H9 (cell line): ENCODE measurements around the gene DNER. TPM values are rescaled to one million over a fixed set of nuclear protein-coding genes. Genes with fewer than 3 reads are reported as not detected.

Experiments
- DNase-seq: peaks from one replicate; pipeline ENCODE4 v3.0.0-alpha.2; 2017
- H2AFZ ChIP-seq: one replicate; pipeline ENCODE4 v1.6.1; 2013; ENCODE audit warnings: mild to moderate bottlenecking, low read length, control low read depth, moderate library complexity
- H2AK5ac ChIP-seq: 2 replicates; pipeline ENCODE4 v1.6.1; 2013; ENCODE audit warnings: low read length, control low read depth, mixed read lengths; ENCODE audit not compliant: insufficient read length
- H2BK120ac ChIP-seq: one replicate; pipeline ENCODE4 v1.6.1; 2013; ENCODE audit warnings: low read depth, mild to moderate bottlenecking, low read length, control low read depth, inconsistent platforms; ENCODE audit not compliant: poor library complexity, severe bottlenecking
- H2BK12ac ChIP-seq: 2 replicates; pipeline ENCODE4 v1.6.1; 2013; ENCODE audit warnings: low read length, control low read depth, mixed read lengths, low read depth; ENCODE audit not compliant: insufficient read length
- H2BK15ac ChIP-seq: 2 replicates; pipeline ENCODE4 v1.6.1; 2013; ENCODE audit warnings: low read depth, low read length, control low read depth
- H2BK20ac ChIP-seq: one replicate; pipeline ENCODE4 v1.6.1; 2013; ENCODE audit warnings: low read depth, mild to moderate bottlenecking, low read length, control low read depth, inconsistent platforms; ENCODE audit not compliant: poor library complexity, severe bottlenecking
- H2BK5ac ChIP-seq: 2 replicates; pipeline ENCODE4 v1.6.1; 2013; ENCODE audit warnings: low read length, control low read depth, mixed read lengths; ENCODE audit not compliant: insufficient read length
- H3K14ac ChIP-seq: 2 replicates; pipeline ENCODE4 v1.6.1; 2013; ENCODE audit warnings: low read length, control low read depth; ENCODE audit not compliant: insufficient read depth
- H3K18ac ChIP-seq: 2 replicates; pipeline ENCODE4 v1.6.1; 2013; ENCODE audit warnings: low read depth, mild to moderate bottlenecking, mixed read lengths, low read length, control low read depth; ENCODE audit not compliant: insufficient read length
- H3K23ac ChIP-seq: 2 replicates; pipeline ENCODE4 v1.6.1; 2013; ENCODE audit warnings: low read length, control low read depth, mixed read lengths, low read depth; ENCODE audit not compliant: insufficient read length
- H3K23me2 ChIP-seq: 2 replicates; pipeline ENCODE4 v1.6.1; 2013; ENCODE audit warnings: low read depth, mild to moderate bottlenecking, mixed read lengths, low read length, control low read depth; ENCODE audit not compliant: insufficient read length, poor library complexity, severe bottlenecking
- H3K27ac ChIP-seq: 2 replicates; pipeline ENCODE4 v1.5.1; 2013; ENCODE audit warnings: low read length, control low read depth, mixed read lengths, low read depth; ENCODE audit not compliant: insufficient read length
- H3K27me3 ChIP-seq: 2 replicates; pipeline ENCODE4 v1.6.1; 2013; ENCODE audit warnings: low read length, control low read depth, inconsistent platforms; ENCODE audit not compliant: insufficient read depth
- H3K4ac ChIP-seq: 2 replicates; pipeline ENCODE4 v1.6.1; 2013; ENCODE audit warnings: low read depth, mild to moderate bottlenecking, control low read depth, inconsistent platforms, low read length, moderate library complexity
- H3K4me1 ChIP-seq: 2 replicates; pipeline ENCODE4 v1.6.1; 2013; ENCODE audit warnings: low read length, control low read depth, inconsistent platforms; ENCODE audit not compliant: insufficient read depth
- H3K4me2 ChIP-seq: 2 replicates; pipeline ENCODE4 v1.6.1; 2013; ENCODE audit warnings: low read length, control low read depth, mixed read lengths; ENCODE audit not compliant: insufficient read length, insufficient read depth
- H3K56ac ChIP-seq: 2 replicates; pipeline ENCODE4 v1.6.1; 2013; ENCODE audit warnings: low read depth, mild to moderate bottlenecking, mixed read lengths, low read length, control low read depth; ENCODE audit not compliant: insufficient read length
- H3K79me1 ChIP-seq: 2 replicates; pipeline ENCODE4 v1.6.1; 2013; ENCODE audit warnings: low read depth, mild to moderate bottlenecking, moderate library complexity, low read length, control low read depth, inconsistent platforms; ENCODE audit not compliant: insufficient read depth, poor library complexity, severe bottlenecking
- H3K79me2 ChIP-seq: 2 replicates; pipeline ENCODE4 v1.6.1; 2013; ENCODE audit warnings: low read length, control low read depth, inconsistent platforms; ENCODE audit not compliant: insufficient read depth
- H3K9ac ChIP-seq: 2 replicates; pipeline ENCODE4 v1.6.1; 2013; ENCODE audit warnings: low read length, control low read depth, mixed read lengths; ENCODE audit not compliant: insufficient read length; ENCODE audit errors: extremely low read depth
- H3K9me3 ChIP-seq: one replicate; pipeline ENCODE4 v1.6.1; 2013; ENCODE audit warnings: low read depth, low read length, inconsistent platforms; ENCODE audit not compliant: control insufficient read depth
- H3T11ph ChIP-seq: one replicate; pipeline ENCODE4 v1.6.1; 2013; ENCODE audit warnings: mild to moderate bottlenecking, low read length, control low read depth, inconsistent platforms
- H4K20me1 ChIP-seq: one replicate; pipeline ENCODE4 v1.6.1; 2013; ENCODE audit not compliant: control insufficient read depth, insufficient read length, insufficient read depth
- H4K5ac ChIP-seq: 2 replicates; pipeline ENCODE4 v1.6.1; 2013; ENCODE audit warnings: low read depth, mild to moderate bottlenecking, mixed read lengths, low read length, control low read depth; ENCODE audit not compliant: insufficient read length
- H4K8ac ChIP-seq: replicated peaks from 2 replicates; pipeline ENCODE4 v1.6.1; 2013; ENCODE audit warnings: low read length, control low read depth, mixed read lengths, low read depth; ENCODE audit not compliant: insufficient read length
- H4K91ac ChIP-seq: 2 replicates; pipeline ENCODE4 v1.6.1; 2013; ENCODE audit warnings: low read depth, mild to moderate bottlenecking, moderate library complexity, mixed read lengths, low read length, control low read depth; ENCODE audit not compliant: insufficient read length
- H3K27ac Mint-ChIP-seq, 3 experiments: 2 replicates in 2 of 3; 3 replicates in 1 of 3; pipeline ENCODE4 v1.8.0; 2020 to 2021; ENCODE audit warnings: mixed read lengths in 3 of 3, mild to moderate bottlenecking in 1 of 3, moderate library complexity in 1 of 3
- H3K27me3 Mint-ChIP-seq: 2 replicates; pipeline ENCODE4 v1.8.0; 2021; ENCODE audit warnings: low read depth, mild to moderate bottlenecking, moderate library complexity, mixed read lengths
- H3K36me3 Mint-ChIP-seq, 3 experiments: 2 replicates in 2 of 3; 3 replicates in 1 of 3; pipeline ENCODE4 v1.8.0; 2020 to 2021; ENCODE audit warnings: low read depth in 3 of 3, mixed read lengths in 3 of 3; ENCODE audit not compliant: insufficient read depth in 1 of 3
- H3K4me1 Mint-ChIP-seq, 2 experiments: 2 replicates each; pipeline ENCODE4 v1.8.0; 2020; ENCODE audit warnings: mixed read lengths in 2 of 2
- H3K4me3 Mint-ChIP-seq, 2 experiments: 2 replicates in 1 of 2; 3 replicates in 1 of 2; pipeline ENCODE4 v1.8.0; 2020 to 2021; ENCODE audit warnings: mild to moderate bottlenecking in 2 of 2, mixed read lengths in 2 of 2, moderate library complexity in 1 of 2
- H3K9me3 Mint-ChIP-seq, 2 experiments: 2 replicates in 1 of 2; 3 replicates in 1 of 2; pipeline ENCODE4 v1.8.0; 2020; ENCODE audit warnings: mild to moderate bottlenecking in 2 of 2, mixed read lengths in 2 of 2, moderate library complexity in 1 of 2
- CTCF ChIP-seq: fragments of 200-600 bp; sonication (generic); conservative IDR thresholded peaks from 3 replicates; pipeline ENCODE4 v1.8.0; 2021; ENCODE audit warnings: antibody characterized with exemption, mild to moderate bottlenecking
- WGBS: extraction: QIAGEN DNeasy Blood & Tissue Kit; methylation state at CpG from one replicate; pipeline ENCODE4 v1.1.7; 2013; ENCODE audit warnings: missing lambda C conversion rate, low lambda C conversion rate, mixed read lengths; ENCODE audit not compliant: insufficient read length; ENCODE audit errors: extremely low coverage; 5-methylcytosine and 5-hydroxymethylcytosine counted together
- total RNA-seq: library from RNA; stranded (reverse); gene quantifications from 2 replicates; pipeline ENCODE4 v1.2.1, GENCODE V29; 2021

Gene DNER
- total RNA-seq, 1 experiment from 2014 or later = 1.0 TPM

GRCh38 chr2:229689307-229689839 lies 25.0 kb downstream of the DNER start:
- H3K79me2 ChIP-seq = no peaks in the 10 kb centered on the region
- Mint-ChIP-seq H3K27me3 (no peaks in the 10 kb centered on the region), H3K27ac (no peak overlapping the region), H3K4me1 (no peaks in the 10 kb centered on the region), H3K9me3 (peaks cover 12 to 14% of the 10 kb centered on the region in 2 experiments; a peak in 4 of 5 replicates), H3K4me3 (no peak overlapping the region), H3K36me3 (peaks cover 4 to 8% (median 5%) of the 10 kb centered on the region in 3 experiments; a peak in 5 of 7 replicates)
- H2BK20ac ChIP-seq = no peak overlapping the region
- no peak overlapping the region for H2AK5ac ChIP-seq
- H3K4me1 ChIP-seq = no peaks in the 10 kb centered on the region
- H3T11ph ChIP-seq = no peak overlapping the region
- no peak overlapping the region for H2BK120ac ChIP-seq
- no peak overlapping the region for H2BK15ac ChIP-seq
- no peak overlapping the region for H3K14ac ChIP-seq
- no peak overlapping the region for H3K9ac ChIP-seq
- H3K27ac ChIP-seq = no peak overlapping the region
- H2AFZ ChIP-seq = no peak overlapping the region
- H3K4ac ChIP-seq = no peak overlapping the region
- H4K5ac ChIP-seq = no peak overlapping the region
- no peaks in the 10 kb centered on the region for H3K79me1 ChIP-seq
- H3K18ac ChIP-seq = no peak overlapping the region
- H2BK5ac ChIP-seq = no peak overlapping the region
- H3K27me3 ChIP-seq = no peaks in the 10 kb centered on the region
- no peaks in the 10 kb centered on the region for H4K20me1 ChIP-seq
- H2BK12ac ChIP-seq = no peak overlapping the region
- H4K91ac ChIP-seq = no peak overlapping the region
- H3K23me2 ChIP-seq = no peaks in the 10 kb centered on the region
- H4K8ac ChIP-seq = no peak overlapping the region
- peaks cover 5% of the 10 kb centered on the region for H3K9me3 ChIP-seq
- no peak overlapping the region for H3K4me2 ChIP-seq
- H3K56ac ChIP-seq = no peak overlapping the region
- no CpG with 5 or more reads among the region's 2 CpGs for WGBS
- H3K23ac ChIP-seq = no peak overlapping the region
- TF ChIP-seq CTCF = no peak
- DNase-seq = no peak
